GM18519 (cell line): ENCODE measurements around the gene CLDND1.
"Not testable (repeated sequence)": the region's sequence is repeated elsewhere in the genome, so short reads cannot be mapped to it uniquely, and the experiment has no call there.

Source experiments
- ATAC-seq: cut with Tn5 transposase; IDR thresholded peaks from one replicate; pipeline ENCODE4 v1.9.1; 2021; ENCODE audit warnings: mild to moderate bottlenecking, moderate library complexity; ENCODE audit not compliant: unreplicated experiment, low FRiP score

The CLDND1 gene

GRCh38 chr3:98522544-98523281, at the start of gene CLDND1:
CLDND1 (minus strand) TSS chr3:98522902; CDS start chr3:98521424, 1,478 bp downstream.
- peak; percentile 69 for ATAC-seq

- no peak for ATAC-seq
Measured at GRCh38 chr3:98568402-98568801, 45.7 kb upstream of the CLDND1 start.

GRCh38 chr3:98567666-98568270, 45.1 kb upstream of the CLDND1 start:
- ATAC-seq, result peak; percentile 25

- no peak for ATAC-seq
Measured at GRCh38 chr3:98565843-98566242, 43.1 kb upstream of the CLDND1 start.

- peak; percentile 20 for ATAC-seq
Measured at GRCh38 chr3:98565237-98565643, 42.5 kb upstream of the CLDND1 start.

GRCh38 chr3:98564282-98565005, 41.7 kb upstream of the CLDND1 start:
- no peak for ATAC-seq

- ATAC-seq, result peak; percentile 44
Measured at GRCh38 chr3:98563661-98564281, 41.1 kb upstream of the CLDND1 start.

GRCh38 chr3:98561727-98562521, 39.2 kb upstream of the CLDND1 start:
- ATAC-seq, result no peak

GRCh38 chr3:98560911-98561310, 38.2 kb upstream of the CLDND1 start:
- ATAC-seq, result no peak

GRCh38 chr3:98559769-98560168, 37.1 kb upstream of the CLDND1 start:
- not testable (repeated sequence) for ATAC-seq

- ATAC-seq, result no peak
Measured at GRCh38 chr3:98558100-98558827, 35.6 kb upstream of the CLDND1 start.

GRCh38 chr3:98557324-98558010, 34.8 kb upstream of the CLDND1 start:
- no peak for ATAC-seq

GRCh38 chr3:98556164-98557130, 33.7 kb upstream of the CLDND1 start:
- ATAC-seq, result peak; percentile 69

- ATAC-seq, result no peak
Measured at GRCh38 chr3:98555025-98555379, 32.3 kb upstream of the CLDND1 start.

- no peak for ATAC-seq
Measured at GRCh38 chr3:98554580-98554979, 31.9 kb upstream of the CLDND1 start.

GRCh38 chr3:98553753-98554152, 31.1 kb upstream of the CLDND1 start:
- ATAC-seq, result no peak

GRCh38 chr3:98553021-98553563, 30.4 kb upstream of the CLDND1 start:
- no peak for ATAC-seq
